ENCODE measurements around the gene ATP2C1.

Gene ATP2C1

GRCh38 chr3:130976706-130977105 is 82.8 kb downstream of the ATP2C1 start:
- no peak for TF ChIP-seq CTCF (IDR thresholded peaks at IDR 0.05; ENCODE audit: insufficient read depth, low read length, poor library complexity, severe bottlenecking)
- no peak for TF ChIP-seq EZH2phosphoT487 (conservative IDR thresholded peaks at IDR 0.05; ENCODE audit: low read length)
- no peaks in the 10 kb centered on the region for H3K79me2 ChIP-seq (ENCODE audit: insufficient read depth, low read length)
- H3K36me3 ChIP-seq (ENCODE audit: low read length), result 0 out of 2 replicates have a peak, but pooled peaks cover 2% of the 10 kb centered on the region

GRCh38 chr3:130979117-130979516 is 85.2 kb downstream of the ATP2C1 start:
- H4K20me1 ChIP-seq (ENCODE audit: low read depth, low read length), result no peaks in the 10 kb centered on the region
- H3K9ac ChIP-seq (ENCODE audit: low read length), result no peak overlapping the region
- no peak overlapping the region for H2AFZ ChIP-seq (ENCODE audit: low read depth, low read length, severe bottlenecking)
- TF ChIP-seq EZH2phosphoT487 (conservative IDR thresholded peaks at IDR 0.05; ENCODE audit: low read length), result no peak
- TF ChIP-seq CTCF (IDR thresholded peaks at IDR 0.05; ENCODE audit: insufficient read depth, low read length, poor library complexity, severe bottlenecking), result no peak
- H3K9me2 ChIP-seq (replicated peaks; ENCODE audit: insufficient read depth, low read length), result no peaks in the 10 kb centered on the region
- H3K79me2 ChIP-seq (ENCODE audit: insufficient read depth, low read length), result no peaks in the 10 kb centered on the region
- H3K27ac ChIP-seq (ENCODE audit: low read depth, low read length), result no peak overlapping the region
- H3K4me3 ChIP-seq (ENCODE audit: insufficient read depth, low read length, poor library complexity, severe bottlenecking), result no peak overlapping the region
- H3K27me3 ChIP-seq (ENCODE audit: low read length), result no peaks in the 10 kb centered on the region
- no peaks in the 10 kb centered on the region for H3F3A ChIP-seq (ENCODE audit: insufficient read depth)
- H3K9me3 ChIP-seq (ENCODE audit: insufficient read depth, low read length), result no peaks in the 10 kb centered on the region
- peaks cover 2% of the 10 kb centered on the region; the same call in 1 of the 2 replicates for H3K36me3 ChIP-seq (ENCODE audit: low read length)
- no peak overlapping the region for H3K4me2 ChIP-seq (ENCODE audit: low read depth, low read length, poor library complexity, severe bottlenecking)

More at GRCh38 chr3:130976706-130977105, 82.8 kb downstream of the ATP2C1 start:
- Histone ChIP-seq H3K27me3 (ENCODE audit: low read length) (no peaks in the 10 kb centered on the region), H3K27ac (ENCODE audit: low read depth, low read length) (no peak overlapping the region), H3K9me2 (replicated peaks; ENCODE audit: insufficient read depth, low read length) (no peaks in the 10 kb centered on the region), H2AFZ (ENCODE audit: low read depth, low read length, severe bottlenecking) (no peak overlapping the region), H3K4me2 (ENCODE audit: low read depth, low read length, poor library complexity, severe bottlenecking) (no peak overlapping the region), H3K4me3 (ENCODE audit: insufficient read depth, low read length, poor library complexity, severe bottlenecking) (no peak overlapping the region), H3F3A (ENCODE audit: insufficient read depth) (no peaks in the 10 kb centered on the region), H3K9me3 (ENCODE audit: insufficient read depth, low read length) (no peaks in the 10 kb centered on the region), H3K9ac (ENCODE audit: low read length) (no peak overlapping the region), H4K20me1 (ENCODE audit: low read depth, low read length) (no peaks in the 10 kb centered on the region)

DNA sequence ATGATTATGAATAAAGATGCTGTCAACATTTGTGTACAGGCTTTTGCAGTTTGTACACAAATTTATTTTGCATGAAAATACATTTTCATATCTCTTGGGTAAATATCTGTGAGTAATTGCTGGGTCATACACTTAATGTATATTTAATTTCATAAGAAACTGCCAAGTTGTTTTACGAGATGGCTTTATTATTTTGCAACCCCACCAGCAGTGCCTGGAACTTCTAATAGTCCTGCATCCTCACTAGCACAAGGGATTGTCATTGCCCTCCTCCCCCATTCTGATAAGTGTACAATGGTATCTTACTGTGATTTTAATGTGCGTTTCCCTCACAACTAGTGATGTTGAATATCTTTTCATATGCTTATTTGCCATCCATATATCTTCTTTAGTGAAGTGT is 87.6 kb downstream of the ATP2C1 start:
- Histone ChIP-seq H3K4me2 (ENCODE audit: low read depth, low read length, poor library complexity, severe bottlenecking) (no peak overlapping the region), H4K20me1 (ENCODE audit: low read depth, low read length) (no peaks in the 10 kb centered on the region), H3K9me2 (replicated peaks; ENCODE audit: insufficient read depth, low read length) (no peaks in the 10 kb centered on the region), H3K79me2 (ENCODE audit: insufficient read depth, low read length) (no peaks in the 10 kb centered on the region), H3K9ac (ENCODE audit: low read length) (no peak overlapping the region), H3K9me3 (ENCODE audit: insufficient read depth, low read length) (no peaks in the 10 kb centered on the region), H3K27ac (ENCODE audit: low read depth, low read length) (no peak overlapping the region), H3K36me3 (ENCODE audit: low read length) (peaks cover 2% of the 10 kb centered on the region; the same call in 1 of the 2 replicates), H3F3A (ENCODE audit: insufficient read depth) (no peaks in the 10 kb centered on the region), H3K4me3 (ENCODE audit: insufficient read depth, low read length, poor library complexity, severe bottlenecking) (no peak overlapping the region), H2AFZ (ENCODE audit: low read depth, low read length, severe bottlenecking) (no peak overlapping the region), H3K27me3 (ENCODE audit: low read length) (no peaks in the 10 kb centered on the region)
- no peak for TF ChIP-seq EZH2phosphoT487 (conservative IDR thresholded peaks at IDR 0.05; ENCODE audit: low read length)
- no peak for TF ChIP-seq CTCF (IDR thresholded peaks at IDR 0.05; ENCODE audit: insufficient read depth, low read length, poor library complexity, severe bottlenecking)

Data from SU-DHL-6 (cell line).